Stimulated activated CD4-positive, alpha-beta T cell treated with anti-CD3 and anti-CD28 coated beads, Interleukin-4, amount 100 ng/mL, for 48 hours (primary cell): ENCODE results near the gene FRMD4A.
"Not testable (repeated sequence)": the region's sequence is repeated elsewhere in the genome, so short reads cannot be mapped to it uniquely, and the experiment has no call there.

Experiments used
- DNase-seq, 2 donors: peaks; one replicate each; pipeline ENCODE4 v3.0.0-alpha.2; 2020; ENCODE audit warnings: low read depth in 2 of 2

The FRMD4A gene

DNA sequence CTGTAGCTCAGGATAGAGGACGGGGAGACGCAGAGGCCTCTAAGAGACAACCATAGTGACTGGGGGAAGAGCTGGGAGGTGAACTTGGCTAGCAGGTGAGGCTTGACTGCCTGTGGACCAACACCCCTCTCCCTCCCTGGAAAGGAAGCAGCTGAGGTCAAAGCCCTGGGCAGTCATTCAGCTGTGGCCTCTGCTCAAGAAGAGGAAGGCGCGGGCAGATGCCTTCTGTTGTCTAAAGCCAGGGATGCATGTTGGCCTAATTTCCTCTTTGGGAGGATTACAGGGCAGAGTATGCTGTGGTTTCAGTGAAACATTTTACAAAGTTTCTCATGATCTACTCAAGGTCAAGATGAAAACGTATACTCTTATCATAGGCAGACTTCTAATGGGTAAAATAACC lies 416.8 kb downstream of the FRMD4A start:
- DNase-seq, result no peak

DNA sequence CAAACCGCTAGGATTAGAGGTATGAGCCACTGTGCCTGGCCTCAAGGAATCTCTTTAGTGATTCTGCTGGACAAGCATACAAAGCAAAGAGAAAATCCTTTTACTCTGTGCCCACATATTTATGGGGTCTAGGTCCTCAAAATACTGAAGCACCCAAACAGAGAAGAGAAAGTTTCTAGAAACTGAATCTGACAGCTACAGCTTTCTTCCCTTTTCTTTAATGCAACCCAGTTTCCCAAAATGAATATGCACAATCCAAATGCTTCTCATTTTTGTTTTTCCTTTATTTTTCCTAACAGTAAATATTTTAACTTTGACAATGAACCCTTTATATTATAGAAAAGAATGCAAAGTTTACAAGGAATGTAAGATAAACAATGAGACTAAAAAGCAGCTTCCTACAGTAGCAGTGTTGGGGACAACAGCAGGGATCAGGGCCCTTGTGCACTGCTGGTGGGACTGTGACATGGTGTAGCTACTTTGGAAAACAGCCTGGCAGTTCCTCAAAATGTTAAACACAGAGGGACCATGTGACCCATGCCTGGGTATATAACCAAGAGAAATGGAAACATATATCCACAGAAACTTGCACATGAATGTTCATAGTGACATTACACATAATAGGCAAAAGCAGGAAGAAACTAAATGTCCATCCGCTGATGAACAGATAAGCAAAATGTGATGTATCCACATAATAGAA lies 418.8 kb downstream of the FRMD4A start:
- no peak for DNase-seq

DNA sequence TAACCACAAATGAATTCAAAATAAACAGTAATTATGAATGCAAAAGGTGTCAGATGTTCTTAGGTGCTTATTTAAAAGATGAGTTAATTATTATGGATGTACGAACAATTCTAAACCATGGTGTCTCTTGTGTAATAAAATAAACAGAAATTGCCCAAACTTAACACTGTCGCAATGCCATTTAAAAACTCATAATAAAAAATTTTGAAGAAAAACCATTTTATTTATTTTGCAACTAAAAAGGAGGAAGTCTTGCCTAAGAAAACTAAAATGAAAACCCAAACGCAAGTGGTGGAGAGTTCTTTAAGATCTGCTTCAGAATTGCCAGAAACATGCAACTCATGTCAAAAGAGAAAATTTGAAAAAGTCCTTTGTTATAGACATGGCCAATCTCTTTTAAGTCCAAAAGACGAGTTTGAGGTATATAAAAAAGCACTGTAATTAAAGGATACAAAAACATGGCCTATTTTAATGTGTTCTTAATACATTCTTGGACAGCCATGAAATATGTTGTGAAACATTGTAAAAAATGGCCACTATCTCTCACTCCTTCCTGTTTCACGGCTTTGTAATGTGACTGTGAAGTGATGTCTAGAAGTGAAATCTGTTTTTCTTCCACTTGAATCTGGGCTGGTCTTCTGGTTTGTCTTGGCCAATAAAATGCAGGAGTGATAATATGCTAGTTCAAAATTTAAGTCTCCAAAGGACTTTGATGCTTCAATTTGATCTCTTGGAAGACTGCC lies 421.0 kb downstream of the FRMD4A start:
- no peak for DNase-seq

DNA sequence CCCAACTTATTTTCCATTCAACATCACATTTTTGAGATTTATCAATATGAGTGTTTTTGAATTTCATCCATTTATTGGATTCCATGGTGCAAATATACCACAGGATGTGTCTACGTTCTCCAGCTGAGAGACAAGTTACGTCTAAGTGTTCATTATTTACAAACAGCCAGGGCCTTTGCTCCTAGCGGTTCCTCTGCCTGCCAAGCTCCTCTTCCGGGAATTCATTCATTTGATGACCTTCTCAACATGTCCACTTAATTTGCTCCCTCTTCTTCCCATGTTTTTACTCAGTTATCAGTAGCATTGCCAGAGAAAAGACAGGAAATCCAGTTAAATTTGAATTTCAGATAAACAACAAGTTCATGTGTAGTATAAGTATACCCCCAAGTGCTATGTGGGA lies 422.2 kb downstream of the FRMD4A start:
- no peak for DNase-seq

DNA sequence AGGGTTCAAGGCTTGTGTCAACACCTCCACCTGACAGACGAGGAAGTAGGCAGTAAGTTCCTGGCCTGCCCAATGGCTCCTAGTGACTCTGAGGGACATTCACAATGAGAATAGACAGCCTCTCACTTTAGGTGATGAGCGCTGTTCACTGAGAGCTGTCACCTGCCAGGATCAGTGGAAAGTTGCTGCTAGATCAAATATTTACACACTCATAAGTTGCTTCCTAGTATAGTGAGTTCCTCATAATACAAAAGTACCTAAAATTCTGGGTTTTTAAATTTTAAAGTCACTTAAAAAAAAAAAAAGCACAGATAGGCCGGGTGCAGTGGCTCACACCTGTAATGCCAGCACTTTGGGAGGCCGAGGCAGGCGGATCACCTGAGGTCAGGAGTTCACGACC lies 423.2 kb downstream of the FRMD4A start:
- DNase-seq, result no peak

DNA sequence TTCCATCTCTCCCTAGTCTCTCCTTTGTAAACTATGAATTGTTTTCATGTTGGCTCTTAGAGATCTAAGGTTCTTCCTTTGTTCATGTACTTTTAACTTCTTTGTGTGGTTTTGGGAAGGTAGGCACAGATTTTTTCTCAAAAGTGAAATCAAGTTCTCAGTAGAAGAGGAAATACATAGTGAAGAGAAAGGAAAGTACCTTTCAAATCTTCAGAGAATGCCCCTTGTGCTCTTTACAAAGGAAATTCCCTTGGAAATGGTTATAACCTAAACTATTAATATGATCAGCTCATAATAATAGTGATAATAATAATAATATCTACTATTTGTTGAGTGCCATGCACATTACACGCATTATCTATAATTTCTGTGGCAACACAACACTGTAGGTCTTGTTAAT lies 425.4 kb downstream of the FRMD4A start:
- DNase-seq, result no peak

DNA sequence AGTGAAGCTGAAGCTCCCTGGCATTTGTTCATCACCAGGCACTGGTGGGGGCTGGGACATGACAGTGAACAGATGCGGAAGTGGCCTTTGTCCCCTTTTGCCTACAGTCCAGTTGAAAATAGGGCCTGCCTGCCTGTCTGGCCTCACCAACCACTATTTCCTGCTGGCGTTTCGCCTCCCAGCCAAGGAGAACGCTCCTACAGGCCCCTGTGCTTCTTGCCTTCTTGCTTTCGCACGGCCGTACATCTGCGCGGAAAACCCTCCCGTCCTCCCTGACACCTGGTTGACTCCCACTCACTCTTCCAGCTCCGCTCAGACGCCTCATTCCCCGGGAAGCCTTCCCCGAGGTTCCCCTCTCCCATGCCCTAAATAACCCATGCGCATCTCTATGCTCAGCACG lies 426.7 kb downstream of the FRMD4A start:
- no peak for DNase-seq

DNA sequence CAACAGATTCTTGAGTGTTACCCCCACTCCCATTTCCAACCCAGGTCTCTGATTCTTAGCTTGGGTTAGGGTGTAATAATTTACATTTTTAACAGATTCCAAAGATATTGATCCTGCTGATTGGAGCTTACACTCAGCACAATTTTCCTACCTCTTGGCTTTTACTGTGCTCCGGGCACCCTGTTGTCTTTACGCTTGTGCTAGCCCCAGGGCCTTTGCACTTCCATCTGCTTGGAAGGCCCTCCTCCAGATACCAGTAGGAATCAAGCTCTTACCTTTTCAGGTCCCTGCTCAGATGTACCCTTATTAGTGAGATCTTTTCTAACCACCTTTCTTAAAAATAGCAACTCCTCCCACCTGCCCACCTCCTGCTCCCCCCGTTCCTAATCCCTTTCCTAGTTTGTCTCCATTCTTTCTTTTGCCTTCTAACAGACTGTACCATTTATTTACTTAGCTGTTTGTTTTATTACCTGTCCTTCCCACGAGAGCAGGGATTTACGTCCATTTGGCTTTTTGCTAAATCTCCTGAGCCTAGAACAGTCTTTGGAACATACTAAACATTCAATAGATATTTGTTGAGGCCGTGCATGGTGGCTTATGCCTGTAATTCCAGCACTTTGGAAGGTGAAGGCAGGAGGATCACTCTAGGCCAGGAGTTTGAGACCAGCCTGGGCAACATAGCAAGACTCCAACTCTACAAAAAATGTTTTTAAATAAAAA lies 427.7 kb downstream of the FRMD4A start:
- no peak for DNase-seq

DNA sequence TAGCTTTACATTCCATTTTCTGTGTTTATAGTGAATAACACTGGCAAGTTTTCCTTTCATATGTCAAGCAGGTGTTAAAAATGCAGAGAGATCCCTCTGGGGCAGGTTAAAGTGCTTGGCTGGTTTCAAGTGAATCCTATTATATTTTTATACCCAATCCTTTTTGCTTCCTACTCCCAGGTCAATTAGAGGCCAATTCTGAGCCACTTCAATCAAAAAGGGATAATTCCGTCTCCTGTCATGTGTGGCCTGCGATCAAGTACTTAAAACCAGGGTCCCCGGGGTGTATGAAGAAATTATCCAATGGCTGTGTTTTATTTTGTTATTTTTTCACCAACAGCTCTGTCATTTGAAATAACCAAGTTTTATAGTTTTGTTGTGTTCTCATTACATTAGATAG lies 430.8 kb downstream of the FRMD4A start:
- no peak for DNase-seq

DNA sequence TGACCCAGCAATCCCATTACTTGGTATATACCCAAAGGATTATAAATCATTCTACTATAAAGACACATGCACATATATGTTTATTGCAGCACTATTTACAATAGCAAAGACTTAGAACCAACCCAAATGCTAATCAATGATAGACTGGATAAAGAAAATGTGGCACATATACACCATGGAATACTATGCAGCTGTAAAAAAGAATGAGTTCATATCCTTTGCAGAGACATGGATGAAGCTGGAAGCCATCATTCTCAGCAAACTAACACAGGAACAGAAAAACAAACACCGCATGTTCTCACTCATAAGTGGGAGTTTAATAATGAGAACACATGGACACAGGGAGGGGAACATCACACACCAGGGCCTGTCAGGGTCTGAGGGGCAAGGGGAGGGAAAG lies 434.6 kb downstream of the FRMD4A start:
- DNase-seq, result not testable (repeated sequence)

DNA sequence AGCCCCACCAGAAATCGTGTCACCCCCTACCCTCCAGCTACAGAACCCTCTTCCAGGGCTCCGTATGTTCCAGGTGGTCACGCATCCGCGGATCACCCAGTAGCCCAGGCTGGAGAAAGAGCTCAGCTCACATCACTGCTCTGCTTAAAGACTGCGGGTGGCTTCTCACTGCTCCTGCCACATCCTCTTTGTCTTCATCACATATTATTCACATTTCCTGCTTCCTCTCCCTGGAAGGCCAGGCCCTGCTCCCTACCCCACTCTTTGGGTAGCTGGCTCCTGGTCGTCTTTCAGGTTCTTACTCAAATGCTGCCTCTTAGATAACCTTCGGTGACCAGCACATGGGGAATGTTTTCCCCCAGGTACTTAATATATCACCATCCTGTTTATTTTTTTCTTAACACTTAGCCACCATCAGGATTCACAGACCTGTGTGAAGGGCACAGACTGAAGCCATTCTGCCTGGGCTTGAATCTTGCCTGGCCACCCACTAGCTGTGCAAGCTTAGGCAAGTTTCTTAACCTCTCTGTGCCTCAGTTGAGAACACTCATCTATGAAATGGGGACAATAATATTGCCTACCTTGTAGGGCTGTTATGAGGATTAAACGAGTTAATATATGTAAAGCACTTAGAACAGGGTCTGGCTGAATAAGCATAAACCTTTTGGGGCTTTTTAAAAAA lies 436.2 kb downstream of the FRMD4A start:
- DNase-seq, result no peak

DNA sequence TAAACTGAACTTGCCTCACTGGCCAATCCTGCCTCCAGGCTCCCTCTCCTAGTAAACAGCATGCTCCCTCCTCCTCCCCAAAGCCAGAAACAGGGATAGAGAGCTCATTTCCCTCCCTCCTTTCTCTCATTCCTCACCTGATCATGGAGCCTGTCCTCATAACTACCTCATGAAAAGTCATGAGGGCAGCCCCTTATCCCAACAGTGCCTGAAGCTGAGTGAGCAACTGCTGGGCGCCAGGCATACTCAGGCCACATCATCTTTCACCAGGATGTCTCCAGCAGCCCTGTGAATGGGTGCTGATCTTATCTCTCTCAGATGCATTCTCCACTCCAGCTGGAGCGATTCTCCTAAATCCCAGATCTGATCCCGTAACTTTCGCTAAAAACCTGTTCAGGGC lies 436.8 kb downstream of the FRMD4A start:
- no peak for DNase-seq

DNA sequence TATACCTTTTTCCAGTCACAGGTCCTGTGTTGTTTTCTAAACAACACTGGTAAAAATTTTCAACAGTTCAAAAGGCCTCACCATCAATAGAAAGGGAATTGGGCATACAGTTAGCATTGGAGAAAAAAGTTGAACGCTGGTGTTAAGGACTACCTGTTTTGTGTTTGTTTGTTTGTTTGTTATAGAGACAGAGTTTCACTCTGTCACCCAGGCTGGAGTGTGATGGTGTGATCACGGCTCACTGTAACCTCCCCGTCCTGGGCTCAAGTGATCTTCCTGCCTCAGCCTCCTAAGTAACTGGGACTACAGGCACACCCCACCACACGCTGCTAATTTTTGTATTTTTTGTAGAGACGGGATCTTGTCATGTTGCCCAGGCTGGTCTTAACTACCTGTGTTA lies 437.9 kb downstream of the FRMD4A start:
- DNase-seq, result no peak

DNA sequence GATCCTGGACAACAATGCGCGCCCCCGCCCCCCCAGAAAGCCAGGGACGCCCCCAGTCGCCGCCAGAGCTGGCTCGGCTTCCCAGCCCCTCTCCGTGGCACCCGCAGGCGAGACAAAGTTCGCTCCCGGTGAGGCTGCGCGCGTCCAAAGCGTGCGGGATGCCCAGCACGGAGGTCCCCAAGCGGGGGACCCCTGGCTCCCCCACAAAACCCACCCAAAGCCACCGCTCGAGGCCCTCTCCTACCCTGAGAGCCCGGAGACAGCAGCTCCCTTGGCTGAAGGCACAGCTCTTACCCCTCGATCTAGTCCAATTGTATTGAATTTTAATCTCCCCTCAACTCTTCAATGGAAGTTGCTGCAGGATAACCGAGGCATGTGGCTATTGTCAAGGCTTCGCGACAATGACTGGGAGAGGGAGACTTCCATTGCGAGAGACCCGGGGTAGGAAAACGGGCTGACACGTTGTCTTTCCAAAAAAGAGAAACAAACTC lies 438.7 kb downstream of the FRMD4A start:
- no peak for DNase-seq

DNA sequence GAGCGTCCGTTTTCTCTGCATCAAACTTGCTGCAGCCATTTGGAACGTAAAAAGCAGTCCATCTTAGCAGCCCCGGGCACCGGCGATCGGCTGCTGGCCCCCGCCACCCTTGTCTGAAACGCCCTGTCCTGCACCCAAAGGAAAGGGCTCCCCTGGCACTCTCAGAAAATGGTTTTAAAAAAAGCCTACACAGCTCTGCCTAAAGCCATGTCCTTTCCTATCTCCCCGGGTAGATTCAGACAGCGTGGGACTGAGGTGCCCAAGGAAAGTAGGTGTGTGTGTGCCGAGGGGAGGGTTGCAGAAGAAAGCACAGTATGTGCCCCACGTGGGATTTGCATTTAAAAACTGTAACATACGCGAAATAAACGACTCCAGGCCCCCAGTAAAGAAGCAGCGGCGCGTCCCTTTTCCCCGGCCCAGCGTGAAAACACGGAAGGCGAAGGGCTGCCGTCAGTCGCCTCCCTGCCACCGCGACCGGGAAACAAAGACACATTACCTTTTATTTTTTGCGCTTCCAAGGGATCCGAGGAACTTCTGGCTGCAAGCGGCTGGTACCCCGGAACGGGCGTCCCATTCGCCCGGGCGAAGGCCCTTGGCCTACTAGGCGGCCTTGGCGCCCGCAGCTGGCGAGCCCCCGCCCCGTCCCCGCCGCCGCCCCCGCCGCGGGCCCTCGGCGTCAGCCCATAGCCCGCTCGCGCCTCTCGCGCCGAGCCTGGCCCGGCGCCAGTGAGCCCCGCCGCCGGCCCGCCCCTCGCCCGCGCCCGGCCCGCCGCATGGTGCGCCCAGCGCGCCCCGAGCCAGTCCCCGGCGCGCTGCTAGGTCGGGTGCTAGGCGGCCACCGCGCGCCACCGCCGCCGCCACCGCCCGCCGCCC lies 439.4 kb downstream of the FRMD4A start:
- DNase-seq, result peak in 1 of 2 donors; percentile 6

DNA sequence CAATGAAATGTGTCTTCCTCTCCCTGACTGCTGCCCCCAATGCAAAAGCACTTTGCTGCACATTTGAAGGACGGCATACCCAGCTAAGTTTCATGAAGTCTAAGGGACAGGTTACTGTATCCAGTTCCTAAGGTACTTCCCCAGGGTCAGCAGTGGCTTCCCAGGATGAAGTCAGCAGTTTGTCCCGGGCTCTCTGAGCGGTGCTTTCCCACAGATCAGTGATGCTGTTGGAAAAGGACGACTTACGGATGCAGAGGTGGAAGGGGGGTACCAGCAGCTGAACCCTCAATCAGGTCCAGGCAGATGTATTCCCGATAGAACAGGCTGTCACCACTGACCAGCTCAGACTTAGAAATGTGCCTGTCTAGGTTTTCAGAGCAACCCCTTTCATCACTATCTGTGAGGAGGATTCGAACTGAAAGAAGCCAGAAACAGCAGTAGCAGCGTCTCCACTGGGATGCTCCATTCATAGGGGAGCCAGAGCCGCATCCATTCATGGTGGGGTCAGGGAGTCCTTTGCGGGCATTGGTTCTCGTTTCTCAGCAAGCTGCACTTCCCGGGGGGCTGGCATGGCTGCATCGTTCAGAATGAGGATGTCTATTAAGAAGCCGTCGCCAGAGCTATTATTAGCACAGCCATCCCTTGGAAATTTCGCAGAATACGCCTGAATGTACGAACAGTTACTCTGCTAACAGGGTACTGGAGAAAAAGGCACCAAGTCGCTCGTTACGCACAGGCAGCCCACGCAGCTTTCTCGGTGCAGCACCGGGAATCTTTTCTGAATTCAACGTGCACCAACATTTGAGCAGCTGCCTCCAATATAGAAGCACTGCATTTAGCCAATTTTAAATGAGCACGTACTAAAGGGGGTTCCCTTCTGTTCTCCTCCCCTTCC lies 440.2 kb downstream of the FRMD4A start:
- no peak for DNase-seq

DNA sequence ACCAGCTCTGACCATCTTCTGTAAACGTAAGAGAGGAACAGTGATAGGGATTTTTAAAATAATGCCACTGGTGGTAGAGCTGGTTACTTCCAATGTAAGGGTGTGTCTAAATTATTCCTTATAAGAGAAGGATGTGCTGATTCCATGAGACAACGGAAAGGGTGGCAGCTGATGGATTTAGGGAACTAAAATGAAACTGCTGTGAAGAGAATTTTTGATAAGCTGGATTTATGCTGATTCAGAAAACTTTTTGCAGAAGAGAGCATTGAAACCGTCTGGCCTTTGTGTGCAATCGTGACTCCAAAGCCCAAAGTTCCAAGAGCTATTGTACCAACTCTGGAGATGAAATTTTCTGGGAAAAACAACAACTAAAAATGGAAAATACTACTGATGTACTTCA lies 443.0 kb downstream of the FRMD4A start:
- DNase-seq, result no peak

DNA sequence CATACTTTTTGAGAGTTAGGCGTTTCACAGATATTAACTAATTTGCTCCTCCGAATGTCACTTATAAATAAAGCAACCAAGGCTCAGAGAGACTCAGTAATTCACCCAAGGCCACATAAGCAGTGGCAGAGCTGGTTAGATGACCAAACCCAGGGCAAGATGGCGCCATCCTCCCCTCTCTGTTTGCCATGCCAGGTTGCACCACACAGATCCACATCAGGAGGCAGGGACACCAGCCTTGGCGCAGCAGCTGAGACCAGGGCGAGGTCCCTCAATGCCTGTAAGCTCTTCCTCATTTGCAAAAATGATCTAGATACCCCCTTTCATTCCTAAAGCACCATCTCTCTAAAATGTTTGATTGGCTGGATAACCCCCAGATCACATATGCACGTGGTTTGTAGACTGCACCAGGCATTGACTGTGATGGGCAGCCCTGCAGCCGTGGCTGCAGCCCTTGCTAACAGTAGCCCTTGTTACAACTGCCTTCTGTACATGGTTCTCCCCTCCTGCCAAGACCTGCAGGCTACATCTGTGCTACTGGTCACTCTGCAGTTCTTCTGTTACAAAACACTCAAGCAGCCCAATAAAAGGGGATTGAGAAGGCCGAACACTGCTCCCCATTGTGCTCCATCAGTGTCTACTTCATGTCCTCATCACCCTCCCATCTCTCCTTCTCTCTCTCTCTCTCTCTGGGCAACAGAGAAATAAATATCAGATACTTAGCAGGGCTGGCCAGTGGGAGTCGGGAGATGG lies 445.3 kb downstream of the FRMD4A start:
- no peak for DNase-seq
